Thoracic aorta (tissue), 2 donors: Measurements from ENCODE around the gene TRMT2A. TPM values are rescaled to one million over a fixed set of nuclear protein-coding genes. Genes with fewer than 3 reads are reported as not detected.
A peak's percentile ranks its signal among the peaks of the same experiment; 100 is the strongest.

Experiments
- ATAC-seq: fragments of 150-250 bp; one replicate; pipeline ENCODE4 v1.8.0; 2017; ENCODE audit warnings: low read depth; ENCODE audit not compliant: insufficient number of reproducible peaks, low FRiP score
- DNase-seq: peaks from one replicate; pipeline ENCODE4 v3.0.0-alpha.2; 2020; ENCODE audit warnings: low spot score
- H3K27ac ChIP-seq, 2 donors: fragments of 200-600 bp; sonication (generic); 1 replicate in 1 of 2; 2 replicates in 1 of 2; pipeline ENCODE4 v1.5.1; 2016; ENCODE audit warnings: mild to moderate bottlenecking in 2 of 2, moderate library complexity in 2 of 2
- H3K27me3 ChIP-seq: fragments of 200-600 bp; sonication (generic); replicated peaks from 2 replicates; pipeline ENCODE4 v1.6.0; 2016; ENCODE audit warnings: mild to moderate bottlenecking; ENCODE audit not compliant: insufficient read depth
- H3K36me3 ChIP-seq: fragments of 200-600 bp; sonication (generic); one replicate; pipeline ENCODE4 v1.5.1; 2016
- H3K4me1 ChIP-seq, 2 donors: fragments of 200-600 bp; sonication (generic); 1 replicate in 1 of 2; 2 replicates in 1 of 2; pipeline versions ENCODE4 v1.5.1 to v1.6.0; 2016; ENCODE audit warnings: low read depth in 2 of 2, mild to moderate bottlenecking in 1 of 2; ENCODE audit not compliant: control insufficient read depth in 1 of 2
- H3K4me3 ChIP-seq: fragments of 200-600 bp; sonication (generic); 2 replicates; pipeline ENCODE4 v1.5.1; 2016; ENCODE audit warnings: mild to moderate bottlenecking
- H3K9me3 ChIP-seq: fragments of 200-600 bp; sonication (generic); 2 replicates; pipeline ENCODE4 v1.5.1; 2016
- CTCF ChIP-seq: fragments of 200-600 bp; sonication (generic); IDR thresholded peaks from one replicate; pipeline ENCODE4 v1.5.1; 2019; ENCODE audit warnings: antibody characterized with exemption
- total RNA-seq, 2 donors: library from RNA; depleted of rRNA; stranded (reverse); fragments of >200 nt; gene quantifications; one replicate each; pipeline versions ENCODE4 v1.1.0 to v1.2.3, GENCODE V29; 2016

The TRMT2A gene
- total RNA-seq, 2 donors from 2014 or later, result 61.8 to 94.8 TPM

- no peaks in the 10 kb centered on the region for H3K36me3 ChIP-seq
- ATAC-seq, result peak; percentile 44
- peak overlapping the region; percentile 87 to 89 for H3K27ac ChIP-seq
- H3K4me3 ChIP-seq, result peak overlapping the region; percentile 91
- no peak for TF ChIP-seq CTCF
- no peaks in the 10 kb centered on the region for H3K27me3 ChIP-seq
- DNase-seq, result peak; percentile 11
- H3K4me1 ChIP-seq, result peaks cover 26 to 46% of the 10 kb centered on the region in 2 donors
- H3K9me3 ChIP-seq, result no peaks in the 10 kb centered on the region
Observed at GRCh38 chr22:20080445-20080775, 36.6 kb downstream of the TRMT2A start.

GRCh38 chr22:20079745-20080444, 37.1 kb downstream of the TRMT2A start, which contains the start of gene DGCR8:
TSS of gene DGCR8 (plus strand) at chr22:20080241. CDS start at chr22:20085964, 5,723 bp downstream.
- ATAC-seq (peak; percentile 86), DNase-seq (peak; percentile 38)
- Histone ChIP-seq H3K4me1 (peaks cover 24 to 41% of the 10 kb centered on the region in 2 donors), H3K9me3 (no peaks in the 10 kb centered on the region), H3K27ac (peak within 1 kb of the TSS; percentile 87 to 89), H3K36me3 (no peaks in the 10 kb centered on the region), H3K4me3 (peak within 1 kb of the TSS; percentile 91), H3K27me3 (no peaks in the 10 kb centered on the region)
- TF ChIP-seq CTCF, result no peak

GRCh38 chr22:20076627-20077172, 40.3 kb downstream of the TRMT2A start:
- no peak for DNase-seq
- ATAC-seq, result no peak

GRCh38 chr22:20071524-20071972, 45.5 kb downstream of the TRMT2A start:
- no peaks in the 10 kb centered on the region for H3K36me3 ChIP-seq
- H3K4me1 ChIP-seq, result no peaks in the 10 kb centered on the region
- no peak overlapping the region for H3K27ac ChIP-seq
- no peaks in the 10 kb centered on the region for H3K27me3 ChIP-seq
- ATAC-seq (no peak), DNase-seq (no peak)
- no peaks in the 10 kb centered on the region for H3K9me3 ChIP-seq
- no peak overlapping the region for H3K4me3 ChIP-seq
- no peak for TF ChIP-seq CTCF

More at GRCh38 chr22:20076627-20077172, 40.3 kb downstream of the TRMT2A start:
- Histone ChIP-seq H3K9me3 (no peaks in the 10 kb centered on the region), H3K36me3 (no peaks in the 10 kb centered on the region), H3K27ac (no peak overlapping the region), H3K4me1 (peaks cover 7 to 10% of the 10 kb centered on the region in 2 donors), H3K4me3 (no peak overlapping the region), H3K27me3 (no peaks in the 10 kb centered on the region)
- TF ChIP-seq CTCF, result no peak

- ATAC-seq, result no peak
- TF ChIP-seq CTCF, result no peak
- Histone ChIP-seq H3K4me1 (no peaks in the 10 kb centered on the region), H3K4me3 (no peak overlapping the region), H3K36me3 (peaks cover 7% of the 10 kb centered on the region), H3K27me3 (no peaks in the 10 kb centered on the region), H3K27ac (no peak overlapping the region), H3K9me3 (no peaks in the 10 kb centered on the region)
- DNase-seq, result no peak
Observed at GRCh38 chr22:20069331-20070042, 47.5 kb downstream of the TRMT2A start.
